Measurements from ENCODE around the gene KLHDC8A.
"Not testable (repeated sequence)": the region's sequence is repeated elsewhere in the genome, so short reads cannot be mapped to it uniquely, and the experiment has no call there.

Gene KLHDC8A

GRCh38 chr1:205356440-205357139, at the start of gene KLHDC8A:
KLHDC8A (minus strand) TSS chr1:205356922; CDS start chr1:205343604, 13,318 bp downstream.
- ATAC-seq (no peak), DNase-seq (no peak)
- Mint-ChIP-seq H3K27me3 (peaks cover 10% of the 10 kb centered on the region), H3K9me3 (no peaks in the 10 kb centered on the region), H3K27ac (no peak within 1 kb of the TSS), H3K4me1 (no peaks in the 10 kb centered on the region), H3K4me3 (no peak within 1 kb of the TSS), H3K36me3 (ENCODE audit: low read depth) (no peaks in the 10 kb centered on the region)

GRCh38 chr1:205406252-205406651, 49.5 kb upstream of the KLHDC8A start:
- H3K27me3 Mint-ChIP-seq; H3K4me1 Mint-ChIP-seq; H3K4me3 Mint-ChIP-seq; ATAC-seq; H3K36me3 Mint-ChIP-seq (ENCODE audit: low read depth); DNase-seq; H3K27ac Mint-ChIP-seq; H3K9me3 Mint-ChIP-seq: not testable (repeated sequence)

- H3K4me3 Mint-ChIP-seq; H3K27ac Mint-ChIP-seq; H3K9me3 Mint-ChIP-seq; H3K4me1 Mint-ChIP-seq; DNase-seq; H3K36me3 Mint-ChIP-seq (ENCODE audit: low read depth); ATAC-seq; H3K27me3 Mint-ChIP-seq: not testable (repeated sequence)
These were observed 47.8 kb upstream of the KLHDC8A start for GRCh38 chr1:205404484-205404883.

GRCh38 chr1:205398586-205398985, 41.9 kb upstream of the KLHDC8A start:
- H3K27me3 Mint-ChIP-seq = peaks cover 15% of the 10 kb centered on the region
- no peak for DNase-seq
- no peak for ATAC-seq
- H3K9me3 Mint-ChIP-seq = no peaks in the 10 kb centered on the region
- no peaks in the 10 kb centered on the region for H3K36me3 Mint-ChIP-seq (ENCODE audit: low read depth)
- no peak overlapping the region for H3K4me3 Mint-ChIP-seq
- no peak overlapping the region for H3K27ac Mint-ChIP-seq
- no peaks in the 10 kb centered on the region for H3K4me1 Mint-ChIP-seq

GRCh38 chr1:205396967-205397616, 40.4 kb upstream of the KLHDC8A start:
- DNase-seq = peak; percentile 7
- Mint-ChIP-seq H3K4me3 (no peak overlapping the region), H3K27me3 (peaks cover 21% of the 10 kb centered on the region), H3K9me3 (no peaks in the 10 kb centered on the region), H3K27ac (no peak overlapping the region), H3K36me3 (ENCODE audit: low read depth) (no peaks in the 10 kb centered on the region), H3K4me1 (no peaks in the 10 kb centered on the region)
- peak; percentile 40 for ATAC-seq

GRCh38 chr1:205395616-205396015, 38.9 kb upstream of the KLHDC8A start:
- peaks cover 24% of the 10 kb centered on the region for H3K27me3 Mint-ChIP-seq
- ATAC-seq = no peak
- no peak overlapping the region for H3K27ac Mint-ChIP-seq
- no peaks in the 10 kb centered on the region for H3K4me1 Mint-ChIP-seq
- no peaks in the 10 kb centered on the region for H3K36me3 Mint-ChIP-seq (ENCODE audit: low read depth)
- no peaks in the 10 kb centered on the region for H3K9me3 Mint-ChIP-seq
- no peak overlapping the region for H3K4me3 Mint-ChIP-seq
- DNase-seq = no peak

- Mint-ChIP-seq H3K27me3 (peaks cover 32% of the 10 kb centered on the region), H3K4me3 (no peak overlapping the region), H3K9me3 (no peaks in the 10 kb centered on the region), H3K36me3 (ENCODE audit: low read depth) (no peaks in the 10 kb centered on the region), H3K27ac (no peak overlapping the region), H3K4me1 (no peaks in the 10 kb centered on the region)
- ATAC-seq (no peak), DNase-seq (no peak)
These were observed 35.9 kb upstream of the KLHDC8A start for GRCh38 chr1:205392650-205393049.

- ATAC-seq = no peak
- no peaks in the 10 kb centered on the region for H3K36me3 Mint-ChIP-seq (ENCODE audit: low read depth)
- H3K9me3 Mint-ChIP-seq = no peaks in the 10 kb centered on the region
- no peak for DNase-seq
- H3K27me3 Mint-ChIP-seq = peaks cover 32% of the 10 kb centered on the region
- H3K4me1 Mint-ChIP-seq = no peaks in the 10 kb centered on the region
- no peak overlapping the region for H3K4me3 Mint-ChIP-seq
- H3K27ac Mint-ChIP-seq = no peak overlapping the region
These were observed 34.7 kb upstream of the KLHDC8A start for GRCh38 chr1:205391386-205391785.

GRCh38 chr1:205387845-205388244, 31.1 kb upstream of the KLHDC8A start:
- Mint-ChIP-seq H3K27me3 (peaks cover 16% of the 10 kb centered on the region), H3K9me3 (no peaks in the 10 kb centered on the region), H3K36me3 (ENCODE audit: low read depth) (no peaks in the 10 kb centered on the region), H3K27ac (no peak overlapping the region), H3K4me3 (no peak overlapping the region), H3K4me1 (no peaks in the 10 kb centered on the region)
- DNase-seq (no peak), ATAC-seq (no peak)

GRCh38 chr1:205382990-205383389, 26.3 kb upstream of the KLHDC8A start:
- not testable (repeated sequence) for H3K4me3 Mint-ChIP-seq; H3K9me3 Mint-ChIP-seq; H3K36me3 Mint-ChIP-seq (ENCODE audit: low read depth); H3K4me1 Mint-ChIP-seq; H3K27me3 Mint-ChIP-seq; H3K27ac Mint-ChIP-seq; ATAC-seq; DNase-seq

- DNase-seq (no peak), ATAC-seq (no peak)
- H3K9me3 Mint-ChIP-seq = no peaks in the 10 kb centered on the region
- no peaks in the 10 kb centered on the region for H3K36me3 Mint-ChIP-seq (ENCODE audit: low read depth)
- H3K4me3 Mint-ChIP-seq = no peak overlapping the region
- H3K4me1 Mint-ChIP-seq = no peaks in the 10 kb centered on the region
- H3K27me3 Mint-ChIP-seq = peaks cover 5% of the 10 kb centered on the region
- H3K27ac Mint-ChIP-seq = no peak overlapping the region
These were observed 25.8 kb upstream of the KLHDC8A start for GRCh38 chr1:205382561-205382960.

GRCh38 chr1:205381305-205381704, 24.6 kb upstream of the KLHDC8A start:
- H3K4me3 Mint-ChIP-seq = no peak overlapping the region
- H3K36me3 Mint-ChIP-seq (ENCODE audit: low read depth) = no peaks in the 10 kb centered on the region
- ATAC-seq = no peak

GRCh38 chr1:205380882-205381281, 24.2 kb upstream of the KLHDC8A start:
- ATAC-seq = no peak
- Mint-ChIP-seq H3K27ac (no peak overlapping the region), H3K9me3 (no peaks in the 10 kb centered on the region)

More at GRCh38 chr1:205381305-205381704, 24.6 kb upstream of the KLHDC8A start:
- Mint-ChIP-seq H3K27ac (no peak overlapping the region), H3K9me3 (no peaks in the 10 kb centered on the region), H3K27me3 (peaks cover 10% of the 10 kb centered on the region), H3K4me1 (no peaks in the 10 kb centered on the region)
- no peak for DNase-seq

GRCh38 chr1:205379056-205379455, 22.3 kb upstream of the KLHDC8A start:
- peaks cover 14% of the 10 kb centered on the region for H3K27me3 Mint-ChIP-seq
- DNase-seq (no peak), ATAC-seq (no peak)
- no peak overlapping the region for H3K4me3 Mint-ChIP-seq
- H3K36me3 Mint-ChIP-seq (ENCODE audit: low read depth) = no peaks in the 10 kb centered on the region
- H3K27ac Mint-ChIP-seq = no peak overlapping the region
- peaks cover 7% of the 10 kb centered on the region for H3K4me1 Mint-ChIP-seq
- H3K9me3 Mint-ChIP-seq = no peaks in the 10 kb centered on the region

More at GRCh38 chr1:205380882-205381281, 24.2 kb upstream of the KLHDC8A start:
- Mint-ChIP-seq H3K27me3 (peaks cover 12% of the 10 kb centered on the region), H3K36me3 (ENCODE audit: low read depth) (no peaks in the 10 kb centered on the region), H3K4me3 (no peak overlapping the region), H3K4me1 (no peaks in the 10 kb centered on the region)
- no peak for DNase-seq

- DNase-seq = no peak
- H3K9me3 Mint-ChIP-seq = no peaks in the 10 kb centered on the region
- no peak overlapping the region for H3K4me3 Mint-ChIP-seq
- no peaks in the 10 kb centered on the region for H3K36me3 Mint-ChIP-seq (ENCODE audit: low read depth)
- H3K27me3 Mint-ChIP-seq = peaks cover 18% of the 10 kb centered on the region
- no peak overlapping the region for H3K27ac Mint-ChIP-seq
- H3K4me1 Mint-ChIP-seq = peaks cover 14% of the 10 kb centered on the region
- ATAC-seq = no peak
These were observed 20.6 kb upstream of the KLHDC8A start for GRCh38 chr1:205377355-205377754.
